ENCODE results near the gene ABCB8.

Gene ABCB8

GRCh38 chr7:151053096-151053495 is 24.8 kb downstream of the ABCB8 start:
- no peak for DNase-seq (ENCODE audit: extremely low spot score)
- POLR2A ChIA-PET: interaction anchor here (1.4 kb wide), 1 partner anchor 28 kb away, joined by 5 read pairs; the partner anchor contains the start of gene FASTK
- TF ChIP-seq SP1 (IDR thresholded peaks at IDR 0.05) (no peak), FOXM1 (IDR thresholded peaks at IDR 0.05; ENCODE audit: borderline replicate concordance) (no peak), ZNF384 (IDR thresholded peaks at IDR 0.05) (no peak), CTBP1 (IDR thresholded peaks at IDR 0.05; ENCODE audit: borderline replicate concordance) (no peak), HDGF (IDR thresholded peaks at IDR 0.05; ENCODE audit: borderline replicate concordance) (no peak)
- CTCF ChIA-PET: no interaction called here

GRCh38 chr7:151053751-151054150 is 25.5 kb downstream of the ABCB8 start:
- DNase-seq (ENCODE audit: extremely low spot score): no peak
- TF ChIP-seq BHLHE40 (IDR thresholded peaks at IDR 0.05; ENCODE audit: borderline replicate concordance) (no peak), NFRKB (IDR thresholded peaks at IDR 0.05) (no peak), ARNT (IDR thresholded peaks at IDR 0.05) (no peak)
- ChIA-PET POLR2A (interaction anchor here (1.2 kb wide), 1 partner anchor 27 kb away, joined by 5 read pairs; the partner anchor contains the start of gene FASTK), CTCF (no interaction called here)

DNA sequence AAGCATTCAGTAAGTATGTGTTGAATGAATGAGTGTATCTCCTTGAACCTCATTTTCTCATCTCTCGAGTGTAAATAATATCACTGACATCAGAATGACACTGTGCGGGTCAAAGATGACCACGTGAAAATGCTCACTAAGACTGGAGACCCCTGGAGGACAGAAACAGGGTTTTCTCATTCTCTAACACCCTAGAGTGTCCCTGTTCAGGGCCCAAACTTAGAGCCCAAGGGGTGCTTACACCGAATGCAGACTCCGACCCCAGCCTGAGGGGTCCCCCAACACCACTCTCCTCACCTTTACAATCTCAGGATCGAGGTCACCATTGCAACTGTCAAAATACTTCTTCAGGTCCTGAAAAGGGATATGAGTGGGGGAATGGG is 28.0 kb downstream of the ABCB8 start:
- ChIA-PET CTCF (no interaction called here), POLR2A (interaction anchor here (1.1 to 1.8 kb wide), 2 partner anchors 11 to 20 kb away, joined by 3 to 6 read pairs; no protein-coding TSS in a partner anchor)
- DNase-seq (ENCODE audit: extremely low spot score): no peak
- no peak for TF ChIP-seq ZNF384 (IDR thresholded peaks at IDR 0.05)

- CTCF ChIA-PET: no interaction called here
- no peak for DNase-seq (ENCODE audit: extremely low spot score)
- POLR2A ChIA-PET: interaction anchor here (1.0 to 4.3 kb wide), 5 partner anchors 21 to 77 kb away, joined by 3 to 38 read pairs (median 14); partner anchors contain the start of genes ABCB8 and FASTK
- TF ChIP-seq LEF1 (IDR thresholded peaks at IDR 0.05; ENCODE audit: borderline replicate concordance) (no peak), TARDBP (IDR thresholded peaks at IDR 0.05) (no peak), FOXA1 (IDR thresholded peaks at IDR 0.05) (no peak), FOXK2 (IDR thresholded peaks at IDR 0.05) (no peak), HDGF (IDR thresholded peaks at IDR 0.05; ENCODE audit: borderline replicate concordance) (no peak), L3MBTL2 (conservative IDR thresholded peaks at IDR 0.05) (no peak), ARNT (IDR thresholded peaks at IDR 0.05) (no peak), NFRKB (IDR thresholded peaks at IDR 0.05) (no peak), ELF4 (IDR thresholded peaks at IDR 0.05) (no peak)
Measured at GRCh38 chr7:151056666-151057505, 28.6 kb downstream of the ABCB8 start.

GRCh38 chr7:151057506-151057988 is 29.3 kb downstream of the ABCB8 start, which contains the start of gene CDK5:
CDK5 (minus strand) TSS chr7:151057897; CDS start chr7:151057848, 49 bp downstream.
- CTCF ChIA-PET: no interaction called here
- DNase-seq (ENCODE audit: extremely low spot score): peak; percentile 78
- POLR2A ChIA-PET: interaction anchor here (1.0 to 4.3 kb wide), 6 partner anchors 20 to 77 kb away, joined by 3 to 38 read pairs (median 12); partner anchors contain the start of genes ABCB8, FASTK and TMUB1
- TF ChIP-seq L3MBTL2 (conservative IDR thresholded peaks at IDR 0.05): no peak
- no peak for TF ChIP-seq PKNOX1 (IDR thresholded peaks at IDR 0.05)
- no peak for TF ChIP-seq FOXK2 (IDR thresholded peaks at IDR 0.05)
- no peak for TF ChIP-seq FOXA1 (IDR thresholded peaks at IDR 0.05)
- TF ChIP-seq NFRKB (IDR thresholded peaks at IDR 0.05): no peak
- TF ChIP-seq BHLHE40 (IDR thresholded peaks at IDR 0.05; ENCODE audit: borderline replicate concordance): no peak

DNA sequence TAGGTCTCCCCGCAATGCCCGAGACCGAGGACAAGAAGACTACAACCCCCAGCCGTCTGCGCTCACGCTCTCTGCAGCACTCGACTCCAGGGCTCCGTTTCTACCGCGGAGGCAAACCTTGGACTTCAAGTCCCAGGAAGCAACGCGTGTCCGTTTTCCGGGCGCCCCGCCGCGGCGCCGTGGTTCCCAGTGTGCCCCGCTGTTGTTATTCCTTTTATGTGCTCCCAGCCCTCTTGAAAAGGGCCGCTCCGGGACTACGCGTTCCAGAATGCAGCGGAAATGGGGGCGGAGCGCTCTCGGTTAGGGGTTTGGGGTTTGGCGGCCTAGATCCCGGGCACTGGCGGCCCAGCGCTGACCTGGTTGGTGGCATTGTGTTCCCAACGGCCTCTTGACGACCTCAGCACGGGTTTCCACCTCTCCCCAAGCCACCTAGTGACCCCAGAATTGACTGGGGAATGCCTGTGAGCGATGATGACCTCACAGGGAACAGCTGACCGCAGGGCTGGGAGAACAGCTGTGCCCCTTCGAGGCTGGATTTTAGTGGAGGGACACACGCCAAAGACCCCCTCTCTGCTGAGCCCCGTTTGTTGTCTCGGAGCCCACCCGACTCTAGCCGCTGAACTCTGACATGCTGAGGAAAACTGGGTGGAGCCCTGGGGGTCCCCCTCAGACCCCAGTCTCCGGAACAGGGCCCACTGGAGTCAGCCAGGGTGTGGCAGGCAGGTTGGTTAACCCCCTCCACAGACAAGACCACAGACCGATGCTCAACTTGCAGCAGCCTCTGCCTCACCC is 29.9 kb downstream of the ABCB8 start:
- ChIA-PET CTCF (interaction anchor here (0.6 to 1.2 kb wide), 3 partner anchors 52 to 72 kb away, joined by 3 to 4 read pairs (median 3); no protein-coding TSS in a partner anchor), POLR2A (interaction anchor here (0.7 to 4.3 kb wide), 8 partner anchors 17 to 53 kb away, joined by 3 to 38 read pairs (median 12); partner anchors contain the start of genes ABCB8, AGAP3, FASTK and TMUB1)
- no peak for TF ChIP-seq FOXM1 (IDR thresholded peaks at IDR 0.05; ENCODE audit: borderline replicate concordance)
- TF ChIP-seq SUZ12 (IDR thresholded peaks at IDR 0.05): no peak; the same call in 1 of the 2 replicates
- TF ChIP-seq L3MBTL2 (conservative IDR thresholded peaks at IDR 0.05): peak; percentile 38; the same call in 1 of the 2 replicates
- no peak for TF ChIP-seq FOXK2 (IDR thresholded peaks at IDR 0.05)
- TF ChIP-seq ZNF384 (IDR thresholded peaks at IDR 0.05): no peak
- TF ChIP-seq BHLHE40 (IDR thresholded peaks at IDR 0.05; ENCODE audit: borderline replicate concordance): no peak
- no peak for TF ChIP-seq PKNOX1 (IDR thresholded peaks at IDR 0.05)
- TF ChIP-seq ARNT (IDR thresholded peaks at IDR 0.05): no peak
- peak; percentile 100 for DNase-seq (ENCODE audit: extremely low spot score)
